ENCODE results near the gene CPB1.

CPB1 gene

GRCh38 chr3:148839805-148840204 is 12.2 kb downstream of the CPB1 start:
- no peak for DNase-seq

- DNase-seq = no peak
Observed at GRCh38 chr3:148840451-148840850, 12.8 kb downstream of the CPB1 start.

GRCh38 chr3:148845756-148846395 is 18.3 kb downstream of the CPB1 start:
- no peak for DNase-seq

GRCh38 chr3:148847351-148847750 is 19.7 kb downstream of the CPB1 start:
- DNase-seq = peak; percentile 25

- DNase-seq = no peak
Observed at GRCh38 chr3:148848410-148848809, 20.8 kb downstream of the CPB1 start.

GRCh38 chr3:148852271-148852992 is 24.8 kb downstream of the CPB1 start:
- DNase-seq = no peak

- DNase-seq = no peak
Observed at GRCh38 chr3:148853076-148853475, 25.5 kb downstream of the CPB1 start.

- DNase-seq = no peak
Observed at GRCh38 chr3:148854061-148854460, 26.4 kb downstream of the CPB1 start.

- DNase-seq = no peak
Observed at GRCh38 chr3:148856384-148856783, 28.8 kb downstream of the CPB1 start.

- DNase-seq = no peak
Observed at GRCh38 chr3:148857316-148857715, 29.7 kb downstream of the CPB1 start.

GRCh38 chr3:148861277-148861869 is 33.8 kb downstream of the CPB1 start:
- peak; percentile 71 for DNase-seq

GRCh38 chr3:148863297-148863696 is 35.7 kb downstream of the CPB1 start:
- no peak for DNase-seq

- DNase-seq = no peak
Observed at GRCh38 chr3:148863814-148864213, 36.2 kb downstream of the CPB1 start.

GRCh38 chr3:148865049-148865448 is 37.4 kb downstream of the CPB1 start, which contains the start of gene CPA3:
CPA3 (plus strand) TSS chr3:148865296; CDS start chr3:148865308, 12 bp downstream.
- no peak for DNase-seq

- peak; percentile 95 for DNase-seq
Observed at GRCh38 chr3:148866261-148866660, 38.6 kb downstream of the CPB1 start.

GRCh38 chr3:148873270-148873927 is 45.8 kb downstream of the CPB1 start:
- no peak for DNase-seq

GRCh38 chr3:148873977-148874376 is 46.4 kb downstream of the CPB1 start:
- DNase-seq = peak; percentile 58

- no peak for DNase-seq
Observed at GRCh38 chr3:148878095-148878494, 50.5 kb downstream of the CPB1 start.

GRCh38 chr3:148879256-148879655 is 51.6 kb downstream of the CPB1 start:
- no peak for DNase-seq

- DNase-seq = peak; percentile 58
Observed at GRCh38 chr3:148880681-148881080, 53.1 kb downstream of the CPB1 start.

GRCh38 chr3:148881286-148881685 is 53.7 kb downstream of the CPB1 start:
- peak; percentile 72 for DNase-seq

- DNase-seq = peak; percentile 65
Observed at GRCh38 chr3:148882288-148882687, 54.7 kb downstream of the CPB1 start.

GRCh38 chr3:148883163-148883562 is 55.6 kb downstream of the CPB1 start:
- no peak for DNase-seq

GRCh38 chr3:148884261-148884660 is 56.6 kb downstream of the CPB1 start:
- DNase-seq = peak; percentile 60
